GM12874 (cell line): Measurements from ENCODE around the gene CLCN2.

ENCODE experiments used
- TF ChIP-seq, protein P1 (sequence below): IDR thresholded peaks from 2 replicates; pipeline ENCODE4 v1.5.1; 2011; ENCODE audit warnings: low read depth, mild to moderate bottlenecking, control low read depth, low read length, moderate library complexity; ENCODE audit not compliant: insufficient read depth

The CLCN2 gene

DNA sequence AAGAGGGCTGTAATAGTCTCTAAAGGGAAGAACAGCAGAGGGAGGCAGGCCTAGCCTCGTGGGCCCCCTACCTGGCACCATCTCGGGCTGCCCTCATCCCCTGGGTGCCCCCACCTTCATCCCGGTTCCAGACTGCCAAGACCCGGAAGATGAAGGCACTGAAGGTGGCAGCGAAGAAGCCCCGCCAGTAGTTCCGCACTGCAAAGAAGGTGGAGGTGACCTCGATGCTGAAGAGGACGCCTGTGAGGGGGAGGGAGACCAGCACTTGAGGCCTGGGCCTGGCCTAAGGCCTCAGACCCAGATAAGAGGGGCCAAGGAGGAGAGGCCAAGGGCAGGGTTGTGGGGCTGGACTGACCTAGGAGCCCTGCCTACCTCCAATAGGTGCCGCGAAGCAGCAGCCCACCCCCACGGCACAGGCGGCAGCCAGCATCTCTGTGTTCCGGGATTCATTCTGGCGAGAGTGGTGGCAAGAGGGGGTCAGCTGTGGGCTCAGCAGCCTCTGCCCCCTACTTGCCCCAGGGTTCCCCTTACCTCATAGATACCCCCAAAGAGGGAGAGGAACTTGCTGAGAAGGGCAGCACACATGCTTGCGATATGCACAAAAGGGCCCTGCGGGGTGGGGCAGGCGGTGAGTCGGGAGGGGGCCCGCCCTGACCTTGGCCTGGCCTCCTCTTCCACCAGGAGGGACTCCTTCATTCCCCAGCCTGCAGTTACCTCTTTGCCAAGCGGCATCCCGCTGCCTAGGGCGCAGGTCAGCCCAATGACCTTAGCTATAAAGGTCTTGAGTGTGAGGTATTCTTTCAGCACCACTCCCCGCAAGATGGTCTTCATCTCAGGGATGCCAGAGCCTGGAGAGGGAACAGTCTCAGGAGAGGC lies 3.9 kb downstream of the CLCN2 start:
- TF ChIP-seq, protein P1, sequence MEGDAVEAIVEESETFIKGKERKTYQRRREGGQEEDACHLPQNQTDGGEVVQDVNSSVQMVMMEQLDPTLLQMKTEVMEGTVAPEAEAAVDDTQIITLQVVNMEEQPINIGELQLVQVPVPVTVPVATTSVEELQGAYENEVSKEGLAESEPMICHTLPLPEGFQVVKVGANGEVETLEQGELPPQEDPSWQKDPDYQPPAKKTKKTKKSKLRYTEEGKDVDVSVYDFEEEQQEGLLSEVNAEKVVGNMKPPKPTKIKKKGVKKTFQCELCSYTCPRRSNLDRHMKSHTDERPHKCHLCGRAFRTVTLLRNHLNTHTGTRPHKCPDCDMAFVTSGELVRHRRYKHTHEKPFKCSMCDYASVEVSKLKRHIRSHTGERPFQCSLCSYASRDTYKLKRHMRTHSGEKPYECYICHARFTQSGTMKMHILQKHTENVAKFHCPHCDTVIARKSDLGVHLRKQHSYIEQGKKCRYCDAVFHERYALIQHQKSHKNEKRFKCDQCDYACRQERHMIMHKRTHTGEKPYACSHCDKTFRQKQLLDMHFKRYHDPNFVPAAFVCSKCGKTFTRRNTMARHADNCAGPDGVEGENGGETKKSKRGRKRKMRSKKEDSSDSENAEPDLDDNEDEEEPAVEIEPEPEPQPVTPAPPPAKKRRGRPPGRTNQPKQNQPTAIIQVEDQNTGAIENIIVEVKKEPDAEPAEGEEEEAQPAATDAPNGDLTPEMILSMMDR = no peak

DNA sequence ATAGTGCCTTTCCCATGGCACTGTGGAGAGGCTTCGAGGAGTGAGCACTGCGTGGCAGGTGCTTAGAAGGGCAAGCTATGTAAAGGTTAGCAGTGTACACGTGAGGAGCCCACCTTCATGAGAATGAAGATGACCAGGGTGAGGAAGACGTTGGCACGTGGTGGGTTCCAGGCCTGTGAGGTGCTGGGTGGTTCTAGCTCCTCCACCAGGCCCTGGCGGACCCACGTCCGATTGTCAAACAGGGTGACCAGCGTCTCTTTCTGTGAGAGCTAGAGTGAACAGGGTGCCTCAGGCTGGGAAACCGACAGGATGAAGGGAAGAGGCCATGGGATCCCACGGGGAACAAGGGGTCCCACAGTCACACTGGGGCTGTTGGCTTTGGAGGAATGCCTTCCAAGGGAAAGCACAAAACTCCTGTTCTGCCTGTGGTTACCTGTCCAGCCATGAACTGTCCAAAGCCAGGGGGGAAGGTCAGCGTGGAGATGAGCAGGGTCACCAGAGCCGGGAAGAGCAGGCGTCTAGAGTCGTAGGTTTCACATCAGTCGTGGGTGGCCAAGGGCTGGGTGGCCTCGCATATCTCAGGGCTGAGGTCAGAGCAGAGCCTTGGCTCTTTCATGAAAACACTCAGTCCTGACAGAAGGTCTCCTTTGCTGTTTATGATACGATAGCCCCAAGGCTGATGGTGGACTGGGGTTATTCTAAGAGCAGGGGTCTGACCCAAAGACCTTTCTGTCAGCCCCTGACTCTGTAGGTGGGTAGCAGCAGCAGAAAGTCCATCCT lies 6.0 kb downstream of the CLCN2 start:
- TF ChIP-seq, protein P1 = no peak

DNA sequence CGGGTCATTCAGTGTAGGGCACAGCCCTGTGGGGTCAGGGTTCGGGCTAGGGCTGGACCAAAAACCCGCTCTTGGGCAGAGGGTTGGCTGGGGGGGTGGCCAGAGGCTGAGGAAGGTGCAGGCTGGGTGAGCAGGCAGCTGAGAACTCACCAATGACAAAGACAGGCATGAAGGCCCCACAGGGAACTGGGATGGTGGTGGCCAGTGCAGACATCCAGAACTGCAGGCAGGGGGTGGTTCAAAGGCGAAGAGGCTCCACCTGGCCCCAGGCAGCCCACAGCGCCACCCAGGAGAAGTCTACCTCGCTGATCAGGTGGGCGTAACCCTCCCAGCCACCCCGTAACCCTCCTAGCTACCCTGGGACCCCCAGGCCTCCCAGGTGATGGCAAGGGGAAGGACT lies 6.7 kb downstream of the CLCN2 start:
- TF ChIP-seq, protein P1 = no peak

DNA sequence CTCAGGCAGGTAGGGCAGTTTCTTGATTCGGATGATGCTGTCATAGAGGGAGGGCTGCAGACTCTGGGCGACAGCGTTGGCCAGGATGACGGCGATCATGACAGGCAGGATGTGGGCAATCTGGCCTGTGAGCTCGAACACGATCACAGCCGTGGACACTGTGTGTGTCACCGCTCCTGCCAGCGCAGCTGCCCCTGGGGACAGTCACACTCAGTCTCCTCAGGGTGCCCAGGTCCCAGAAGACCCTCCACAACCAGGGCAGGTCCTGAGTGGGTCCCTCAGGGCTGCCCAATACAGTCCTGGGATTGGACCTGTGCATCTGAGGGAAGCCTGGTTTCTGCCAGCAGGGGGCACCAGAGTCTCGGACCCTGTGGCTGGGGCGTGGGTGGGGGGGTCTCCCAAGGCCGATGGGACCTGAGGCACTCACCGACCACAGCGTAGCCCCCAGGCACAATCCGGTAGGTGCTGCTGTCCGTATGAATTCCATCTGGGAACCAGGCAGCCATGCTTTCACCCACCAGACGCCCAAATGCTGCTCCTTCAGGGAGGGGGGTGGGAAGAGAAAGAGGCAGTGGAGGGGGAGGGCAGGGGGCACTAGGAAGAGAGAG lies 7.2 kb downstream of the CLCN2 start:
- TF ChIP-seq, protein P1 = peak; percentile 88

DNA sequence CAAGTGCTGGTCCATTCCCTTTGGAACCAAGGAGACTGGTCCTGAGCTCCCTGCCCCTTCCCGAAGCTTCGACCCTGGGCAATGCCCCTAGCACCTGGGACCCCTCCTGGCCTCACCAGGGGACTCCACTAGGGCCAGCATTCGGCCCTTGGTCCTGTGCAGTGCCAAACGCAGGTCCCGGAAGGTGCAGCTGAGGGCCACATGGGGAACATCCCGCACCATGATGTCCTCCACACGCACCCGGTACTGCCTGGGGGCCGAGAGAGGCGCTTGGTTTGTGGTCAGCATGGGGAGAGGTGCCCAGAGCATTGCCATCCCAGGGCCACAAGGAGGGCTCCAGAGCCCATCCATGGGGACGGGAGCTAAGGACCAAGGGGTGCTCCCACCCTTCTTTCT lies 7.9 kb downstream of the CLCN2 start:
- TF ChIP-seq, protein P1 = no peak

DNA sequence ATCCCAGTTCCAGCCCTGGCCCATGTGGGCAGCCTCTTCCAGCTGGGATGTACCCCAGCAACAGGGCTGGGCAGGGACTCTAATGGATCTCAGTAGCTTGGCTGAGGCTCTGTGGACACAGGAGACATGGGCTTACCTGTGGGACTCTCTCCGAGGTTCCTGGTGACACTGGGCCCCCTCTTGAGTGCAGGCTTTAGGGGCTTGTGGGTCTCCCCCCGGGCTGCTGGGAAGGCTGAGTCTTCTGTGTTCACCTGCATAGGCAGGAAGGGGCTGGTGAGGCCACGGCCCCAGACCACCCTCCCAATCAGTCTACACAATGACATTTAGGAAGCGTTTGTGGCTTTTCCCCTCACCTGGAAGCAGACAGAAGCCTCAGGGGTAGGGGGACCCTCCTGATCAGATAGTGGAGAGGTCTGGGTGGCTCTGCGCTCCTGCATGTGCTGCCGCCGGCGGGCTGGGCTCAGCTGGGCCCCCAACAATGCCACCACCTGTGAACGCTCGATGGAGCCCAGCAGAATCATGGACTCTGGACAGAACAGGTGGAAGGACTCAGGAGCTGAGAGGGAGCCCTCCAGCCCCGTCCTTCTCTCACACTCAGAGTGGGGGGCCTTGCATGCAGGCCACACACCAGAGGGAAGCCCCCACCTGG lies 8.4 kb downstream of the CLCN2 start:
- TF ChIP-seq, protein P1 = no peak

DNA sequence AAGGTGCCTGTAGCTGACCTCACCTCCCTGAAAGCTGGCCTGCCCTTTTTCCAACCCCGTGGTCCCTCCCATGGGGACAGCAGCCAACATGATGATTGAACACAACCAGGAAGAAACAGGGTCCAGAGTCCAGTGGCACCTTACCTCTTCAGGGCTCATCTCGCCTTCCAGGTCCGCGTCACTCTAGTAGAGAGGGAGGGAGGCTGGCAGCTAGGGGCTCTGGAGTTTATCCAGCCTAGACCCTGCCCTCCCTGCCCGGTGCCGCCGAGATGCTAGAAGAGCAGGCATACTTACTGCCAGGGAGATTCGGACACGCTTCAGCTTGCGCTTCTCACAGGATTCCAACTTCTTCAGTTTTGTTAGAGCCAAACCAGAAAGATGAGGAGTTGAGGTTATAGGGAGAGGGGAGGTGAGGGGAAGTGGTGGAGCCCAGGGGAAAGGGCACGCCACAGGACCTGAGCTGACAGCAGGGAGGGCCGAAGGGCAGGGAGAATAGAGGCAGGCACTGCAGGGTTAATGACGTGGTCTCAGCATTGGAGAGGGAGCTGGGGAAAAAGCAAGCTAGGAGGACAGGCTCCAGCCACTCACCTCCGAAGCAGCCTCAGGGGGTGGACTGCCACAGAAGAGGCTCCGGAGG lies 9.1 kb downstream of the CLCN2 start:
- TF ChIP-seq, protein P1 = no peak
